Measurements from ENCODE around the gene CTNNBL1. TPM values are rescaled to one million over a fixed set of nuclear protein-coding genes. Genes with fewer than 3 reads are reported as not detected.

The CTNNBL1 gene
- total RNA-seq, 2 donors from 2014 or later = 68.6 to 68.7 TPM

DNA sequence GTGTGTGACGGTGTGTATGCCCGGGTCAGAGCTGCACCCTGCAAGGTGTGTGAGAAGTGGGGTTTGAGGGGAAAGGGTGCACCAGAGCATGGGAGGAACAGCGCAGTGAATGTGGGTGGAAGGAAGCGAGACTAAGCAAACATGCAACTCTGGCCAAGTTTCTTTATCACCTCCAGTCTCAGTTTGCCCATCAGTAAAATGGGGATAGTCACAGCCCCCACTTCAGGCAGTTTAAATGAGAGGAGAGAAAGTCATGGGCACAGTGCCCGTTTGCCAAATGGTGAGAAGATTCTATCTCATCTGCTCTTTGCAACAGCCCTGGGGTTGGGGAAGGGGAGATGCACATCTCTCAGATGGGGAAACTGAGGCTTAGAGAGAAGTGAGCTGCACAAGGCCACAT is 196.3 kb downstream of the CTNNBL1 start:
- Histone ChIP-seq H3K4me1 (ENCODE audit: control insufficient read depth, insufficient read depth, low read length) (no peaks in the 10 kb centered on the region), H3K9me3 (ENCODE audit: control insufficient read depth, low read length) (no peaks in the 10 kb centered on the region), H3K4me3 (ENCODE audit: low read length) (no peak overlapping the region), H3K27me3 (ENCODE audit: control insufficient read depth, insufficient read depth, low read length, poor library complexity, severe bottlenecking) (no peaks in the 10 kb centered on the region), H3K9ac (ENCODE audit: extremely low read depth, low read length, poor library complexity, severe bottlenecking) (no peak overlapping the region), H3K36me3 (ENCODE audit: control insufficient read depth, insufficient read depth, low read length) (no peaks in the 10 kb centered on the region), H3K27ac (ENCODE audit: low read depth, low read length) (no peak overlapping the region)
- no peak for DNase-seq
- Mint-ChIP-seq H3K4me1 (no peaks in the 10 kb centered on the region), H3K27ac (no peak overlapping the region), H3K27me3 (ENCODE audit: insufficient read depth) (no peaks in the 10 kb centered on the region), H3K4me3 (no peak overlapping the region), H3K9me3 (no peaks in the 10 kb centered on the region), H3K36me3 (ENCODE audit: low read depth) (no peaks in the 10 kb centered on the region)
- WGBS, 2 experiments (ENCODE audit: insufficient coverage in 1 of 2, insufficient read length in 1 of 2) = 88 to 94% methylated on average over 2 to 5 of the region's 5 CpGs
- TF ChIP-seq, protein P1, sequence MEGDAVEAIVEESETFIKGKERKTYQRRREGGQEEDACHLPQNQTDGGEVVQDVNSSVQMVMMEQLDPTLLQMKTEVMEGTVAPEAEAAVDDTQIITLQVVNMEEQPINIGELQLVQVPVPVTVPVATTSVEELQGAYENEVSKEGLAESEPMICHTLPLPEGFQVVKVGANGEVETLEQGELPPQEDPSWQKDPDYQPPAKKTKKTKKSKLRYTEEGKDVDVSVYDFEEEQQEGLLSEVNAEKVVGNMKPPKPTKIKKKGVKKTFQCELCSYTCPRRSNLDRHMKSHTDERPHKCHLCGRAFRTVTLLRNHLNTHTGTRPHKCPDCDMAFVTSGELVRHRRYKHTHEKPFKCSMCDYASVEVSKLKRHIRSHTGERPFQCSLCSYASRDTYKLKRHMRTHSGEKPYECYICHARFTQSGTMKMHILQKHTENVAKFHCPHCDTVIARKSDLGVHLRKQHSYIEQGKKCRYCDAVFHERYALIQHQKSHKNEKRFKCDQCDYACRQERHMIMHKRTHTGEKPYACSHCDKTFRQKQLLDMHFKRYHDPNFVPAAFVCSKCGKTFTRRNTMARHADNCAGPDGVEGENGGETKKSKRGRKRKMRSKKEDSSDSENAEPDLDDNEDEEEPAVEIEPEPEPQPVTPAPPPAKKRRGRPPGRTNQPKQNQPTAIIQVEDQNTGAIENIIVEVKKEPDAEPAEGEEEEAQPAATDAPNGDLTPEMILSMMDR (conservative IDR thresholded peaks at IDR 0.05) = no peak

DNA sequence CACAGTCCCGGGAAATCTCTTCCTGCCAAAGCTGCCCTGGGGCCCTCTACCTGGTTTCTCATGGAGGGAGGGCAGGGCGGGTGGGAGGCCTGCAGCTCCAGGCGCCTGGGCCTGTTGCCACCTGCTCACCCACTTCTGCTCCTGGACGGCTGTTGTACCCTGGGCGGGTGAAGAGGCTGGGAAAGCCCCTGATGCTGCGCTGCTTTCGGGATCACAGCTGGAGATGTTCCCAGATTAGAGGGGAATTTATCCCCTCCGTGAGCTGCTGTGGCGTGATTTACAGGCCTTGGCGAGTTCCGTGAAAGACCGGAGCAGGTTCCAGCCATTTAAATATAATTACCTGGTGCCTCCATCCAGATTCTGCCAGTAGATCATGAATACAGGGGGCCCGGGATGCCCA is 196.8 kb downstream of the CTNNBL1 start:
- Mint-ChIP-seq H3K27me3 (ENCODE audit: insufficient read depth) (no peaks in the 10 kb centered on the region), H3K36me3 (ENCODE audit: low read depth) (no peaks in the 10 kb centered on the region), H3K4me1 (no peaks in the 10 kb centered on the region), H3K4me3 (no peak overlapping the region), H3K27ac (no peak overlapping the region), H3K9me3 (no peaks in the 10 kb centered on the region)
- no peaks in the 10 kb centered on the region for H3K9me3 ChIP-seq (ENCODE audit: control insufficient read depth, low read length)
- no peak for DNase-seq
- H3K4me3 ChIP-seq (ENCODE audit: low read length) = no peak overlapping the region
- H3K4me1 ChIP-seq (ENCODE audit: control insufficient read depth, insufficient read depth, low read length) = no peaks in the 10 kb centered on the region
- 93% methylated on average over 12 to 13 of the region's 13 CpGs for whole genome bisulfite sequencing, 2 experiments (ENCODE audit: insufficient coverage in 1 of 2, insufficient read length in 1 of 2)
- no peaks in the 10 kb centered on the region for H3K36me3 ChIP-seq (ENCODE audit: control insufficient read depth, insufficient read depth, low read length)
- TF ChIP-seq, protein P1 (conservative IDR thresholded peaks at IDR 0.05) = no peak
- H3K9ac ChIP-seq (ENCODE audit: extremely low read depth, low read length, poor library complexity, severe bottlenecking) = no peak overlapping the region
- H3K27me3 ChIP-seq (ENCODE audit: control insufficient read depth, insufficient read depth, low read length, poor library complexity, severe bottlenecking) = no peaks in the 10 kb centered on the region
- no peak overlapping the region for H3K27ac ChIP-seq (ENCODE audit: low read depth, low read length)

DNA sequence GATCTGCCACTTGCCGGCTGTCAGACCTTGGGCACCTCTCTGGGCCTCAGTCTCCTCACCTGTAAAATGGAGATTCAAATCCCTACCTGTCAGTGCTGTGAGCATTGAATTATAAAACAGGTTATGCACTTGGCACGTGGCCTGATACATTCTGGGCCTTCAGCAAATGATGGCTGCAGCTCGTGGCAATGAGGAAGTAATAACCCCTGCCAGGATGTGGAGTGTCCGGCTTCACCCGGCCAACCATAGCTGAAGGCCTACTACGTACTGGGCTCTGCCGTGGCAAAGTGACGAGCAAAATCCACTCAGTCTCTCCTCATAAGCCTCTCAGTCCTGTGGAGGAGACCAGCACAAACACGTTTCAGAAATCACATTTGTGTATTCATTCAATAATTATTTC is 198.2 kb downstream of the CTNNBL1 start:
- Mint-ChIP-seq H3K27ac (no peak overlapping the region), H3K27me3 (ENCODE audit: insufficient read depth) (no peaks in the 10 kb centered on the region), H3K4me1 (peaks cover 3% of the 10 kb centered on the region), H3K9me3 (no peaks in the 10 kb centered on the region), H3K4me3 (no peak overlapping the region), H3K36me3 (ENCODE audit: low read depth) (no peaks in the 10 kb centered on the region)
- Histone ChIP-seq H3K4me1 (ENCODE audit: control insufficient read depth, insufficient read depth, low read length) (no peaks in the 10 kb centered on the region), H3K27ac (ENCODE audit: low read depth, low read length) (no peak overlapping the region), H3K9me3 (ENCODE audit: control insufficient read depth, low read length) (no peaks in the 10 kb centered on the region), H3K27me3 (ENCODE audit: control insufficient read depth, insufficient read depth, low read length, poor library complexity, severe bottlenecking) (no peaks in the 10 kb centered on the region), H3K4me3 (ENCODE audit: low read length) (no peak overlapping the region), H3K36me3 (ENCODE audit: control insufficient read depth, insufficient read depth, low read length) (no peaks in the 10 kb centered on the region), H3K9ac (ENCODE audit: extremely low read depth, low read length, poor library complexity, severe bottlenecking) (no peak overlapping the region)
- WGBS, 2 experiments (ENCODE audit: insufficient coverage in 1 of 2, insufficient read length in 1 of 2) = 91 to 95% methylated on average over 9 of the region's 9 CpGs
- no peak for DNase-seq
- TF ChIP-seq, protein P1 (conservative IDR thresholded peaks at IDR 0.05) = no peak

Data from endodermal cell (in vitro differentiated cells).